Measurements from ENCODE around the gene MAD1L1.
A peak's percentile ranks its signal among the peaks of the same experiment; 100 is the strongest.

Gene MAD1L1

GRCh38 chr7:2024567-2024918, 208.2 kb downstream of the MAD1L1 start:
- no peak for DNase-seq

- peak; percentile 69 to 78 for DNase-seq
Measured at GRCh38 chr7:2023877-2024566, 208.7 kb downstream of the MAD1L1 start.

- no peak for DNase-seq
Measured at GRCh38 chr7:2022737-2023250, 210.0 kb downstream of the MAD1L1 start.

GRCh38 chr7:2022021-2022409, 210.7 kb downstream of the MAD1L1 start:
- DNase-seq: no peak

- peak; percentile 96 to 97 for DNase-seq
Measured at GRCh38 chr7:2019711-2020511, 212.8 kb downstream of the MAD1L1 start.

GRCh38 chr7:2019461-2019710, 213.4 kb downstream of the MAD1L1 start:
- no peak for DNase-seq

- peak; percentile 91 to 94 for DNase-seq
Measured at GRCh38 chr7:2018569-2019460, 213.9 kb downstream of the MAD1L1 start.

- no peak for DNase-seq
Measured at GRCh38 chr7:2017914-2018568, 214.7 kb downstream of the MAD1L1 start.

- no peak for DNase-seq
Measured at GRCh38 chr7:2017481-2017891, 215.3 kb downstream of the MAD1L1 start.

GRCh38 chr7:2016761-2017480, 215.8 kb downstream of the MAD1L1 start:
- DNase-seq: no peak

- no peak for DNase-seq
Measured at GRCh38 chr7:2016021-2016631, 216.6 kb downstream of the MAD1L1 start.

- no peak for DNase-seq
Measured at GRCh38 chr7:2015251-2015871, 217.4 kb downstream of the MAD1L1 start.

- no peak for DNase-seq
Measured at GRCh38 chr7:2014391-2015241, 218.1 kb downstream of the MAD1L1 start.

GRCh38 chr7:2013381-2014311, 219.1 kb downstream of the MAD1L1 start:
- DNase-seq: no peak

- no peak for DNase-seq
Measured at GRCh38 chr7:2012981-2013380, 219.8 kb downstream of the MAD1L1 start.

GRCh38 chr7:2012044-2012900, 220.5 kb downstream of the MAD1L1 start:
- no peak for DNase-seq

- DNase-seq: no peak
Measured at GRCh38 chr7:2011266-2012043, 221.3 kb downstream of the MAD1L1 start.
